VCaP (cell line): ENCODE results near the gene S100A4.
"Not testable (repeated sequence)": the region's sequence is repeated elsewhere in the genome, so short reads cannot be mapped to it uniquely, and the experiment has no call there.

Experiments
- H3K27ac ChIP-seq: fragments of 450-650 bp; 2 replicates; pipeline ENCODE4 v1.5.1; 2017
- TF ChIP-seq, protein P1 (sequence below): fragments of 450-650 bp; conservative IDR thresholded peaks from 2 replicates; pipeline ENCODE4 v1.5.1; 2017; ENCODE audit warnings: mild to moderate bottlenecking, moderate library complexity

S100A4 gene

DNA sequence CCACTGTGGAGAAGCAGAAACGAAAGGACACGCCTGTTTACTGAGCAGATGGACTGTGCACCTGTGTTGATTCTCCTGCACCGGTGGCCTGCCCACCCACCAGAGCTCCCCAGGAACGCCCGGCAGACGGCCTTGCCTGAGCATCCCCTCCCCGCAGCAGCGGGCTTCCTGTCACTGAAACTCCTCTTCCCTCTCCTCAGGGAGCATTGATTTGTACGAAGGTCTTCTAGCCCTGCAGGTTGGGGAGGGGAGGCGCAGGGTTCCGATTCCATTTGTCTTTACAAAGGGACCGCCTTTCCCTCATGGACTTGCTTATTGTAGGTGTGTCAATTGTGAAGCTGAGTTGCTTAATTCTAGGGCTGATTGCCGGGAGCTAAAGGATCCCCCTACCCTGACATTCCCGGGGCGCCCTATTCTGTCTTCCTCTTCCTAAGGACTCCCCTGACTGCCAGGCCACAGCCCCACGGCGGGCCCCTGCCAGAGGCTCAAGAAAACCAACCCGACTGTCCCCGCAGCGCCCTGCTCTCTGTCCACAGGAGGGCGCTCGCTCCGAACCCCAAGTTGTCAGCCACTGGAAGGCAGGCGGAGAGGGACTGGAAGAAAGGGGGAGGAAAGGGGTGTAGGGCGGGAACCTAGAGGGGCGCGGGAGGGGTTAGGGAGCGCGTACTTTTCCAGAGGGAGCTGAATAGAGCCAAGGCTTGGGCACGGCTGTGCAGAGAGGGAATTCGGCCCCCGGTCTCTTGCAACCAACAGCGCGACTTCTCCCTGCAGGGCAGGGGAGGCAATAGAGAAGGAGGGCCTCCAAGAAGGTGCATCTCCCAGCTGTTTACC, 12.6 kb downstream of the S100A4 start:
- TF ChIP-seq, protein P1, sequence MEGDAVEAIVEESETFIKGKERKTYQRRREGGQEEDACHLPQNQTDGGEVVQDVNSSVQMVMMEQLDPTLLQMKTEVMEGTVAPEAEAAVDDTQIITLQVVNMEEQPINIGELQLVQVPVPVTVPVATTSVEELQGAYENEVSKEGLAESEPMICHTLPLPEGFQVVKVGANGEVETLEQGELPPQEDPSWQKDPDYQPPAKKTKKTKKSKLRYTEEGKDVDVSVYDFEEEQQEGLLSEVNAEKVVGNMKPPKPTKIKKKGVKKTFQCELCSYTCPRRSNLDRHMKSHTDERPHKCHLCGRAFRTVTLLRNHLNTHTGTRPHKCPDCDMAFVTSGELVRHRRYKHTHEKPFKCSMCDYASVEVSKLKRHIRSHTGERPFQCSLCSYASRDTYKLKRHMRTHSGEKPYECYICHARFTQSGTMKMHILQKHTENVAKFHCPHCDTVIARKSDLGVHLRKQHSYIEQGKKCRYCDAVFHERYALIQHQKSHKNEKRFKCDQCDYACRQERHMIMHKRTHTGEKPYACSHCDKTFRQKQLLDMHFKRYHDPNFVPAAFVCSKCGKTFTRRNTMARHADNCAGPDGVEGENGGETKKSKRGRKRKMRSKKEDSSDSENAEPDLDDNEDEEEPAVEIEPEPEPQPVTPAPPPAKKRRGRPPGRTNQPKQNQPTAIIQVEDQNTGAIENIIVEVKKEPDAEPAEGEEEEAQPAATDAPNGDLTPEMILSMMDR = no peak
- H3K27ac ChIP-seq = no peak overlapping the region

DNA sequence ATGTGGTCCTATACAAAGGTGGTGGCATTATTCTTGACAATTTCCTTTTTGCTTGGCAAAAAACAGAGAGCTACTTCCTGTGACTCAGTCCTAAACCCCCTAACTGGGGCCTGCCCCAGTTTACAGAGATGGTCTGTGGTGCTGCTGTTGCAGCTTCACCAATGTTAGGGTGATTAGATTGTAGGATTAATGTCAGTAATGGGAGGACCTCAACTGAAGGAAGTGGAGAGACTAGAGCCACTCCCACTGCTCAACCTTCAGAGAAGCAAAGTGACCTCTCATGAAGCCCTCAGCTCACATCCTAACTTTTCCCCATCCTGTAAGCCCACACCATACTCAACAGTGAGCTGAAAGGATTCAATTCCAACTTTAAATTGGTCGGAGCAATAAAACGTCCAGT, 13.4 kb downstream of the S100A4 start:
- H3K27ac ChIP-seq = no peak overlapping the region
- TF ChIP-seq, protein P1 = no peak

DNA sequence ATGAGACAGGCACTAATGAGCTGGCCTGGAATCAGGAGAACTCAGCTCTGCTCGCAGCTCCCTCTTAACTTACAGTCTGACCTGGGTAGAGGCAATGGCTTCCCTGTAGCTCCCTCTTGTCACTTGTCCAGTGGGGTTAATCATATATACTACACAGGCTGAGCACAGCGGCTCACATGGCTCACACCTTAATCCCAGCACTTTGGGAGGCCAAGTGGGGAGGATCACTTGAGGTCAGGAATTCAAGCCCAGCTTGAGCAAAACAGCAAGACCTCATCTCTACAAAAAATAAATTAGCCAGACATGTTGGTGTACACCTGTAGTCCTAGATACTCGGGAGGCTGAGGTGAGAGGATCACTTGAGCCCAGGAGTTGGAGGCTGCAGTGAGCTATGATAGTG, 14.0 kb downstream of the S100A4 start:
- TF ChIP-seq, protein P1 = no peak
- H3K27ac ChIP-seq = no peak overlapping the region

DNA sequence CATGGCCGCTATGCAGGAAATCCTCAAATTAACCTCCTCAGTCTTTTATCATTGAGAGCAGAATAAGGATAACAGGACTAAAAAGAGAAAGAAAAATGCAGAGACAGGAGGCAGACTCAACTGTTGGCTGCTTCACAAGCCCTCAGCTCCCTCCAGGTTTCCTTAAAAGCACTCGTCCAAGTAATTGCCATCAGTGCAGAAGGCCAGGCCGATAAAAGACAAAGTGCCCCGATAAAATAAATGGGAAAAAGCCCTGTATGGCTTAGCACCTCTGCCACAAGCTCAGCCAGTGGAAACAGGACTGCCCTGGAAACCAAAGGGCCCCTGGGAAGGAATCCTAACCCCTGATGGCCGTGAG, 17.9 kb downstream of the S100A4 start:
- TF ChIP-seq, protein P1 = no peak
- no peak overlapping the region for H3K27ac ChIP-seq

DNA sequence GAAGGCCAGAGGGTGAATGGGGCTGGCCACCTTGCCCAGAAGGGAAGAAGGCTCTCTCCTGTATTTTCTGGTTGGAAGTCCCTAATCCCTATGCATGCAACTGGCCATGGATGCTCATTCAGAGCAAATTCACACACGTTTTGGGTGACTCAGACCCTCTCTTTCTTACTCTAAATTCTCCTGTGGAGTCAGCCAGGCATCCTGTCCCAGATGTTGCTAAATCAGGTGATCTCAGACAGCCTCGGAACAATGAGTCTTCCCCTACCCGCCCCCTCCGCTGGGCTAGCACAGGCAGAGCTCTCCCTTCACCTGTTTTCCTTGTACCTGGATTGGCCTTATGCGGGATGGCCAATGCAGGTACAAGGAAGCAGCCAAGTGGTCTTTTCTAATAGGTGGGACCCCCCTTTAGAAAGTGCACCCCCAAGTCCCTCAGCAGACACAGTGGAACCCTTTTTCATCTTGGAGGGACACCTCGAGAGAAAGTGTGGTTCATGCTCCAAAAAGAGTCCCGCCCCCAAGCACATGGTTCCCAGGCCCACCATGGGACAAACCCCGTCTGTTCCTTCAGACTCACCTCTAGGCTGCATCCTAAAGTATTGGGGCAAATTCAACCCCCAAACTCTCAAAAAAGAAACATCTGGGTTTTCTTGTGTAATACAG, 18.5 kb downstream of the S100A4 start:
- TF ChIP-seq, protein P1 = no peak
- H3K27ac ChIP-seq = no peak overlapping the region

DNA sequence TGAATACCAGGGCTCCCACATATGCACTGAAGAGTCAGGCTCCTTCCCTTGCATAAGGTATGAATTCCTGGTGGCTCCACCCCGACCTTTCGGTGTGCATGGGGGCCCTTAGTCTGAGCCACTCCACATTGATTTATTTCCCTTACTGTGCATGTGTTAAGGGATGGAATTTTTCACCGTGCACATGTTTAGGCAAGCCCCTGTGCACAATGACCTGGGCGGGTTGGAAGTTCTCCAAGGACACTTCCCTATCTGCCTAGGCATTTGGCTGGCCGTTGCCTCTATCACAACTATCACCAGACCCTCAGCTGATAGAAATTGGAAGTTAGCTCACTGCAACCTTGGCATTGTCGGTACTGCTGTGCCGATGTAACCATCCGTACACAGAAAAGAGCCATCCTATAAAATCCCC, 19.5 kb downstream of the S100A4 start:
- no peak overlapping the region for H3K27ac ChIP-seq
- TF ChIP-seq, protein P1 = no peak

DNA sequence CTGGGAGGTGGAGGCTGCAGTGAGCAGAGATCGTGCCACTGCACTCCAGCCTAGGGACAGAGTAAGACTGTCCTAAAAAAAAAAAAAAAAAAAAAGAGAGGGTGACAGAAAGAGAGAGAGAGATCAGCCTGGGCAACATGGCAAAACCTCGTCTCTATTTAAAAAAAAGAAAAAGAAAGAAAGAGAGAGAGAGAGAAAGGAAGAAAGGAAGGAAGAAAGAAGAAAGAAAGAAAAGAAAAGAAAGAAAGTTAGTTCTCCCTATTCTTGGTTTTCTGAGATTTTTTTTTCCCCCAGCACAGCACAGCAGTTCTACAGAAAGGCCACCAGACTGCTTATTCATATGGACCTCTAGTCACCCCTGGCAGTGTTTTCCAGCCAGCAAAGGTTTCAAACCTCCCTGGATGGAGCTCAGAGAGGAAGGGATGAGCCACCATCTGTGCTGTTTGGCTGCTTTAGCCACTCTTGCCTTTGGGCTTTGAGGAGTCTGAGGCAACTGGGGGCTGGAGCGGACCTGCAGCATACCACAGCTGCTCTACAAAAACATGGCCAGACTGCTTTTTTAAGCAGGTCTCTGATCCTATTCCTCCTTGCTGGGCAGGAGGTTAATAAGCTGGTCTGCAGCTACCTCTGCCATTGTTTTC, 20.4 kb downstream of the S100A4 start:
- TF ChIP-seq, protein P1 = no peak
- H3K27ac ChIP-seq = no peak overlapping the region

DNA sequence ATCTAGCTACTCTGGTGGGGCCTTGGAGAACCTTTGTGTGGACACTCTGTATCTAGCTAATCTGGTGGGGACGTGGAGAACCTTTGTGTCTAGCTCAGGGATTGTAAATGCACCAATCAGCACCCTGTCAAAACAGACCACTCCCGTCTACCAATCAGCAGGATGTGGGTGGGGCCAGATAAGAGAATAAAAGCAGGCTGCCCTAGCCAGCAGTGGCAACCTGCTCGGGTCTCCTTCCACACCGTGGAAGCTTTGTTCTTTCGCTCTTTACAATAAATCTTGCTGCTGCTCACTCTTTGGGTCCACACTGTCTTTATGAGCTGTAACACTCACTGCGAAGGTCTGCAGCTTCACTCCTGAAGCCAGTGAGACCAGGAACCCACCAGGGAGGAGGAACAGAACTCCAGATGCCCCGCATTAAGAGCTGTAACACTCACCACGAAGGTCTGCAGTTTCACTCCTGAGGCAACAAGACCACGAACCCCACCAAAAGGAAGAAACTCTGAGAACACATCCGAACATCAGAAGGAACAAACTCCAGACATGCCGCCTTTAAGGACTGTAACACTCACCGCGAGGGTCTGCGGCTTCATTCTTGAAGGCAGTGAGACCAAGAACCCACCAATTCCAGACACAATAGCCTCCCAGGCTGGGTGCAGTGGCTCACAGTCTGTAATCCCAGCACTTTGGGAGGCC, 23.1 kb downstream of the S100A4 start:
- H3K27ac ChIP-seq = not testable (repeated sequence)

DNA sequence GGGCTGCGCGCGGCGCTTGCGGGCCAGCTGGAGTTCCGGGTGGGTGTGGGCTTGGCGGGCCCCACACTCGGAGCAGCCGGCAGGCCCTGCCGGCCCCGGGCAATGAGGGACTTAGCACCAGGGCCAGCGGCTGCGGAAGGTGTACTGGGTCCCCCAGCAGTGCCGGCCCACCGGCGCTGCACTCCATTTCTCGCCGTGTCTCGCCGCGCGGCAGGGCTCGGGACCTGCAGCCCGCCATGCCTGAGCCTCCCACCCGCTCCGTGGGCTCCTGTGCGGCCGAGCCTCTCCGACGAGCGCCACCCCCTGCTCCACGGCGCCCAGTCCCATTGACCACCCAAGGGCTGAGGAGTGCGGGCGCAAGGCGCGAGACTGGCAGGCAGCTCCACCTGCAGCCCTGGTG, 23.8 kb downstream of the S100A4 start:
- not testable (repeated sequence) for H3K27ac ChIP-seq
